Left lung (tissue), 10 donors: ENCODE data around the gene CD7. TPM values are rescaled to one million over a fixed set of nuclear protein-coding genes. Genes with fewer than 3 reads are reported as not detected.

Experiments used
- ATAC-seq: fragments of 200-7000 bp; cut with Tn5 transposase; one replicate; pipeline ENCODE4 v1.9.1; 2020; ENCODE audit warnings: moderate library complexity
- DNase-seq, 4 donors: peaks; one replicate each; pipeline ENCODE4 v3.0.0-alpha.2; 2013 to 2020
- H3K27ac ChIP-seq, 2 donors: fragments of 200-600 bp; sonication (generic) in 1 of 2; one replicate each; pipeline versions ENCODE4 v1.5.0 to v1.8.0; 2020 to 2021
- H3K27me3 ChIP-seq, 2 donors: fragments of 200-600 bp; sonication (generic) in 1 of 2; one replicate each; pipeline versions ENCODE4 v1.5.0 to v1.8.0; 2020 to 2021
- H3K36me3 ChIP-seq, 2 donors: fragments of 200-600 bp; sonication (generic) in 1 of 2; one replicate each; pipeline versions ENCODE4 v1.5.0 to v1.8.0; 2020 to 2021
- H3K4me1 ChIP-seq, 2 donors: fragments of 200-600 bp; one replicate each; pipeline ENCODE4 v1.8.0; 2021
- H3K4me3 ChIP-seq, 2 donors: fragments of 200-600 bp; sonication (generic) in 1 of 2; one replicate each; pipeline versions ENCODE4 v1.5.0 to v1.8.0; 2020 to 2021; ENCODE audit warnings: mild to moderate bottlenecking in 1 of 2
- H3K9me3 ChIP-seq, 2 donors: fragments of 200-600 bp; sonication (generic) in 1 of 2; one replicate each; pipeline versions ENCODE4 v1.5.0 to v1.8.0; 2020 to 2021
- CTCF ChIP-seq, 2 donors: fragments of 200-600 bp; sonication (generic) in 1 of 2; IDR thresholded peaks; one replicate each; pipeline versions ENCODE4 v1.5.0 to v1.8.0; 2021; ENCODE audit warnings: antibody characterized with exemption in 2 of 2
- intact Hi-C, 2 donors: fragments of 100-400 bp; cut with DNase I; formaldehyde crosslinking; loops; one replicate each; pipeline versions ENCODE4 v1.11.2 to v1.14.2; 2022
- polyA plus RNA-seq, 6 donors: library from polyadenylated mRNA; unstranded; fragments of 120-200 nt; gene quantifications; one replicate each; pipeline ENCODE4 v1.2.1, GENCODE V29; 2013; ENCODE audit not compliant: insufficient read length in 6 of 6
- total RNA-seq, 2 donors: library from RNA; stranded (reverse); fragmentation: NEBNext Ultra II Directional; extraction: Animal tissue kit (Norgen Biotek cat#: 25700); gene quantifications; one replicate each; pipeline ENCODE4 v1.2.1, GENCODE V29; 2021
- donor health status: DM: no; HTN: yes; CAD: no.
- donor health status: DM: no; HTN: no; CAD: no.

The CD7 gene
- total and polyA plus RNA-seq, 8 donors = 1.1 to 6.6 (median 1.7) TPM

GRCh38 chr17:82294064-82294773 lies 23.2 kb downstream of the CD7 start:
- Histone ChIP-seq H3K4me1 (peaks cover 17 to 68% of the 10 kb centered on the region in 2 donors), H3K9me3 (no peaks in the 10 kb centered on the region), H3K27ac (peak overlapping the region in 1 of 2 donors; percentile 82), H3K36me3 (no peaks in the 10 kb centered on the region), H3K27me3 (no peaks in the 10 kb centered on the region), H3K4me3 (peak overlapping the region in 1 of 2 donors; percentile 79)
- no peak for TF ChIP-seq CTCF (IDR thresholded peaks at IDR 0.05)
- DNase-seq (no peak), ATAC-seq (no peak)
- intact Hi-C loops = loop anchor here in 1 of 2 donors (10.0 kb wide), 1 partner anchor 59 kb away; no protein-coding TSS in a partner anchor

GRCh38 chr17:82292251-82293154 lies 24.9 kb downstream of the CD7 start:
- ATAC-seq (peak; percentile 89), DNase-seq (peak; percentile 92 to 97 (median 95))
- Histone ChIP-seq H3K4me3 (peak overlapping the region; percentile 79 to 85), H3K27me3 (no peaks in the 10 kb centered on the region), H3K4me1 (peaks cover 4 to 68% of the 10 kb centered on the region in 2 donors), H3K9me3 (no peaks in the 10 kb centered on the region), H3K36me3 (no peaks in the 10 kb centered on the region), H3K27ac (peak overlapping the region; percentile 92)
- intact Hi-C loops = loop anchor here in 1 of 2 donors (10.0 kb wide), 1 partner anchor 58 kb away; no protein-coding TSS in a partner anchor
- TF ChIP-seq CTCF (IDR thresholded peaks at IDR 0.05) = no peak

GRCh38 chr17:82291582-82292250 lies 25.7 kb downstream of the CD7 start:
- peaks cover 0 to 66% of the 10 kb centered on the region in 2 donors for H3K4me1 ChIP-seq
- peak overlapping the region; percentile 79 to 85 for H3K4me3 ChIP-seq
- peak overlapping the region; percentile 92 for H3K27ac ChIP-seq
- TF ChIP-seq CTCF (IDR thresholded peaks at IDR 0.05) = no peak
- peak in 1 of 4 donors; percentile 65 for DNase-seq
- no peak for ATAC-seq
- no peaks in the 10 kb centered on the region for H3K36me3 ChIP-seq
- no peaks in the 10 kb centered on the region for H3K27me3 ChIP-seq
- intact Hi-C loops = loop anchor here in 1 of 2 donors (10.0 kb wide), 1 partner anchor 57 kb away; no protein-coding TSS in a partner anchor
- no peaks in the 10 kb centered on the region for H3K9me3 ChIP-seq

- Histone ChIP-seq H3K9me3 (no peaks in the 10 kb centered on the region), H3K4me1 (peaks cover 0 to 43% of the 10 kb centered on the region in 2 donors), H3K27ac (peak overlapping the region; percentile 37 to 70), H3K4me3 (no peak overlapping the region), H3K36me3 (no peaks in the 10 kb centered on the region), H3K27me3 (no peaks in the 10 kb centered on the region)
- DNase-seq (peak in 2 of 4 donors; percentile 88 to 89), ATAC-seq (peak; percentile 60)
- intact Hi-C loops = no loop called here
- TF ChIP-seq CTCF (IDR thresholded peaks at IDR 0.05) = no peak
Measured at GRCh38 chr17:82287868-82288801, 29.3 kb downstream of the CD7 start.
